Measurements from ENCODE around the gene PLA2G2A.

- TF ChIP-seq EZH2 (IDR thresholded peaks at IDR 0.05; ENCODE audit: insufficient read depth, low read length): no peak
- TF ChIP-seq, protein P1, sequence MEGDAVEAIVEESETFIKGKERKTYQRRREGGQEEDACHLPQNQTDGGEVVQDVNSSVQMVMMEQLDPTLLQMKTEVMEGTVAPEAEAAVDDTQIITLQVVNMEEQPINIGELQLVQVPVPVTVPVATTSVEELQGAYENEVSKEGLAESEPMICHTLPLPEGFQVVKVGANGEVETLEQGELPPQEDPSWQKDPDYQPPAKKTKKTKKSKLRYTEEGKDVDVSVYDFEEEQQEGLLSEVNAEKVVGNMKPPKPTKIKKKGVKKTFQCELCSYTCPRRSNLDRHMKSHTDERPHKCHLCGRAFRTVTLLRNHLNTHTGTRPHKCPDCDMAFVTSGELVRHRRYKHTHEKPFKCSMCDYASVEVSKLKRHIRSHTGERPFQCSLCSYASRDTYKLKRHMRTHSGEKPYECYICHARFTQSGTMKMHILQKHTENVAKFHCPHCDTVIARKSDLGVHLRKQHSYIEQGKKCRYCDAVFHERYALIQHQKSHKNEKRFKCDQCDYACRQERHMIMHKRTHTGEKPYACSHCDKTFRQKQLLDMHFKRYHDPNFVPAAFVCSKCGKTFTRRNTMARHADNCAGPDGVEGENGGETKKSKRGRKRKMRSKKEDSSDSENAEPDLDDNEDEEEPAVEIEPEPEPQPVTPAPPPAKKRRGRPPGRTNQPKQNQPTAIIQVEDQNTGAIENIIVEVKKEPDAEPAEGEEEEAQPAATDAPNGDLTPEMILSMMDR (IDR thresholded peaks at IDR 0.05; ENCODE audit: insufficient read depth, low read depth, low read length): no peak
These were observed 45.1 kb downstream of the PLA2G2A start for GRCh38 chr1:19934336-19934735.

All from astrocyte (in vitro differentiated cells and primary cell).